CD4-positive, alpha-beta memory T cell (primary cell): ENCODE data around the gene MDN1. TPM values are rescaled to one million over a fixed set of nuclear protein-coding genes. Genes with fewer than 3 reads are reported as not detected.
"Not testable (repeated sequence)": the region's sequence is repeated elsewhere in the genome, so short reads cannot be mapped to it uniquely, and the experiment has no call there.

ENCODE experiments used
- CTCF ChIA-PET: fragments of 350-600 bp; sonication (Branson Sonifier 250); formaldehyde crosslinking; loops from one replicate; lab custom pipeline; 2021; ENCODE audit warnings: inconsistent platforms; ENCODE audit not compliant: partially characterized antibody; lab: Charles Lee
- POLR2A ChIA-PET: fragments of 350-600 bp; sonication (Branson Sonifier 250); formaldehyde crosslinking; loops from one replicate; lab custom pipeline; 2021; ENCODE audit not compliant: partially characterized antibody; lab: Charles Lee
- DNase-seq, 5 donors: peaks; one replicate each; pipeline versions ENCODE4 v3.0.0 to v3.0.0-alpha.2; 2020 to 2022; ENCODE audit warnings: mixed read lengths in 1 of 5
- H3K27ac ChIP-seq: one replicate; pipeline ENCODE4 v1.7.0; 2013; ENCODE audit warnings: low read depth, low read length
- H3K27me3 ChIP-seq: 2 replicates; pipeline ENCODE4 v1.7.0; 2013; ENCODE audit warnings: mild to moderate bottlenecking, low read length, moderate library complexity; ENCODE audit not compliant: insufficient read depth
- H3K36me3 ChIP-seq: 2 replicates; pipeline ENCODE4 v1.7.0; 2013; ENCODE audit warnings: mild to moderate bottlenecking, low read length, moderate library complexity; ENCODE audit not compliant: insufficient read depth
- H3K4me1 ChIP-seq: 2 replicates; pipeline ENCODE4 v1.7.0; 2013; ENCODE audit warnings: mild to moderate bottlenecking, low read length, moderate library complexity; ENCODE audit not compliant: insufficient read depth
- H3K4me3 ChIP-seq, 2 donors: one replicate each; pipeline ENCODE4 v1.7.0; 2013; ENCODE audit warnings: low read length in 2 of 2, mild to moderate bottlenecking in 1 of 2
- H3K9me3 ChIP-seq, 2 donors: one replicate each; pipeline ENCODE4 v1.7.0; 2013; ENCODE audit warnings: low read length in 2 of 2, control low read depth in 1 of 2; ENCODE audit not compliant: control insufficient read depth in 1 of 2
- H3K27ac Mint-ChIP-seq, 7 donors: one replicate each; pipeline ENCODE4 v1.8.0; 2020 to 2021; ENCODE audit warnings: mixed read lengths in 7 of 7, mild to moderate bottlenecking in 6 of 7, inconsistent platforms in 3 of 7, moderate library complexity in 3 of 7
- H3K27me3 Mint-ChIP-seq, 2 donors: one replicate each; pipeline ENCODE4 v1.8.0; 2020 to 2021; ENCODE audit warnings: mixed read lengths in 2 of 2
- H3K36me3 Mint-ChIP-seq, 2 donors: one replicate each; pipeline ENCODE4 v1.8.0; 2020 to 2021; ENCODE audit warnings: mixed read lengths in 2 of 2, inconsistent platforms in 1 of 2, mild to moderate bottlenecking in 1 of 2
- H3K4me1 Mint-ChIP-seq, 4 donors: one replicate each; pipeline ENCODE4 v1.8.0; 2020 to 2021; ENCODE audit warnings: mixed read lengths in 4 of 4, mild to moderate bottlenecking in 1 of 4
- H3K4me3 Mint-ChIP-seq, 8 donors: one replicate each; pipeline ENCODE4 v1.8.0; 2020 to 2021; ENCODE audit warnings: mixed read lengths in 8 of 8, mild to moderate bottlenecking in 7 of 8, moderate library complexity in 6 of 8, inconsistent platforms in 3 of 8
- H3K9me3 Mint-ChIP-seq, 8 donors: one replicate each; pipeline ENCODE4 v1.8.0; 2020 to 2021; ENCODE audit warnings: mixed read lengths in 8 of 8, mild to moderate bottlenecking in 5 of 8, inconsistent platforms in 3 of 8, moderate library complexity in 1 of 8
- intact Hi-C: fragments of 100-400 bp; cut with micrococcal nuclease; formaldehyde crosslinking; loops from one replicate; pipeline ENCODE4 v1.15.1; 2023
- polyA plus RNA-seq, 2 donors: library from polyadenylated mRNA; unstranded; fragments of 300-500 nt; fragmentation: Illumina TruSeq; gene quantifications; one replicate each; pipeline ENCODE4 v1.2.3, GENCODE V29; 2021
- total RNA-seq, 2 experiments: library from RNA; stranded (reverse); gene quantifications; one replicate each; pipeline ENCODE4 v1.2.3, GENCODE V29; 2021

MDN1 gene
- total and polyA plus RNA-seq, 4 experiments from 2014 or later: 4.1 to 72.2 (median 36.1) TPM

DNA sequence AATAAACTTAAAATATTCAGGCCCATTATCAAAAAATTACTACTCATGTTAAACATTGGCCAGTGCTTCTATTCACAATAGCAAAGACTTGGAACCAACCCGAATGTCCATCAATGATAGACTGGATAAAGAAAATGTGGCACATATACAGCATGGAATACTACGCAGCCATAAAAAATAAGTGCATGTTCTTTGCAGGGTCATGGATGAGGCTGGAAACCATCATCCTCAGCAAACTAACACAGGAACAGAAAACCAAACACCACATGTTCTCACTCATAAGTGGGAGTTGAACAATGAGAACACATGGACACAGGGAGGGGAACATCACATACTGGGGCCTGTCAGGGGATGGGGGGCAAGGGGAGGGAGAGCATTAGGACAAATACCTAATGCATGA lies 88.3 kb downstream of the MDN1 start:
- DNase-seq, H3K9me3 Mint-ChIP-seq, intact Hi-C loops, H3K4me3 ChIP-seq, H3K27me3 ChIP-seq, POLR2A ChIA-PET, CTCF ChIA-PET, H3K27me3 Mint-ChIP-seq, H3K4me3 Mint-ChIP-seq, H3K4me1 Mint-ChIP-seq, H3K27ac ChIP-seq, H3K9me3 ChIP-seq, H3K4me1 ChIP-seq: not testable (repeated sequence)
- H3K36me3 Mint-ChIP-seq: peaks cover 58 to 73% of the 10 kb centered on the region in 2 donors
- H3K36me3 ChIP-seq: peaks cover 35% of the 10 kb centered on the region
- H3K27ac Mint-ChIP-seq: peak overlapping the region in 1 of 7 donors; percentile 12

- no peak overlapping the region for H3K27ac ChIP-seq
- no peak overlapping the region for H3K4me3 ChIP-seq
- H3K9me3 ChIP-seq: no peaks in the 10 kb centered on the region
- H3K4me1 Mint-ChIP-seq: no peaks in the 10 kb centered on the region
- POLR2A ChIA-PET: no interaction called here
- intact Hi-C loops: no loop called here
- no peaks in the 10 kb centered on the region for H3K4me1 ChIP-seq
- CTCF ChIA-PET: no interaction called here
- no peaks in the 10 kb centered on the region for H3K27me3 Mint-ChIP-seq
- peaks cover 58 to 78% of the 10 kb centered on the region in 2 donors for H3K36me3 Mint-ChIP-seq
- peaks cover 35% of the 10 kb centered on the region for H3K36me3 ChIP-seq
- H3K4me3 Mint-ChIP-seq: no peak overlapping the region
- H3K9me3 Mint-ChIP-seq: peaks cover 0 to 3% (median 0%) of the 10 kb centered on the region in 8 donors
- no peak for DNase-seq
- H3K27me3 ChIP-seq: no peaks in the 10 kb centered on the region
- H3K27ac Mint-ChIP-seq: peak overlapping the region in 1 of 7 donors; percentile 48
Observed at GRCh38 chr6:89729818-89730217, 89.8 kb downstream of the MDN1 start.

DNA sequence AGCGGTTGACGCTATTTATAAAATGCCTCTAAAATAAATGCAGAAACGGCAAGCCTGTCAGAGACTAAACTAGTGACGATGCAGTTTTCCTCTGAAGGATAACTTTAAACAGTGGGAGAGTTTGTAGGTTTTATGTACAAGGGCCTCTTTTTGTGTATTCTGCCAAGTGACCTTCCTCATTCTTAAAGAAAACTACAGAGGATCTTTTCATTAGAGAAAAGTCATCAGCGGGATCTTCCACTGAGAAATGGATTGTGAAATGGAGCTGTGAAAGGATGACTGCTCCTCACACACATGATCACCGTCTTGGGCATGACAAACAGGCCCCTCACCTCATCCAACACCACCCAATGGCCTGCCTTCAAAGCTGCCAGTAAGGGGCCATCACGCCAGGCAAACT lies 92.1 kb downstream of the MDN1 start:
- no peak for DNase-seq
- CTCF ChIA-PET: interaction anchor here (1.6 kb wide), 1 partner anchor 11 kb away, joined by 5 read pairs; no protein-coding TSS in a partner anchor
- H3K4me3 Mint-ChIP-seq: no peak overlapping the region

DNA sequence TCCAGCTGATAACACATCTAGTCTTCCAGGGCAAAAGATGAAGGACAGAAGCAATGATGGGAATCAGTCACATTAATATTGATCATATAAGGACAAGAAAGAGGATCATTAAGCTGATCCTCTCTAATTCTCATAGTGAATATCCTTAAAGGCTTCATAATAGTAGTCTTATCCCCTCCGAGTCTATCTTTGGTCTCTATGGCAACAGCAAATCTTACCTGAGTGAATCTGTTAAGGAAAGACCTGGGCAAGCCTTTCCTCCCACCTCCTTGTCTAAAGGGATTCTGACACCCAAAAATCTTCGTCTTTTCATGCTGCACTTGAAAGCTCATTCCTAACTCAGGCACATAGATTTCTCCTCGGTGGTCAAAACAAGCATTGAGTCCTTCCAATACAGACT lies 94.6 kb downstream of the MDN1 start:
- H3K36me3 ChIP-seq: peaks cover 51% of the 10 kb centered on the region

More for the DNA sequence above, 92.1 kb downstream of the MDN1 start:
- H3K27ac Mint-ChIP-seq: peak overlapping the region in 1 of 7 donors; percentile 57
- no peaks in the 10 kb centered on the region for H3K4me1 Mint-ChIP-seq
- Histone ChIP-seq H3K36me3 (peaks cover 44% of the 10 kb centered on the region), H3K4me3 (no peak overlapping the region), H3K4me1 (no peaks in the 10 kb centered on the region), H3K27me3 (no peaks in the 10 kb centered on the region), H3K9me3 (no peaks in the 10 kb centered on the region), H3K27ac (no peak overlapping the region)
- H3K36me3 Mint-ChIP-seq: peaks cover 69 to 84% of the 10 kb centered on the region in 2 donors
- POLR2A ChIA-PET: no interaction called here
- H3K27me3 Mint-ChIP-seq: no peaks in the 10 kb centered on the region
- intact Hi-C loops: no loop called here
- H3K9me3 Mint-ChIP-seq: peaks cover 0 to 2% (median 0%) of the 10 kb centered on the region in 8 donors

DNA sequence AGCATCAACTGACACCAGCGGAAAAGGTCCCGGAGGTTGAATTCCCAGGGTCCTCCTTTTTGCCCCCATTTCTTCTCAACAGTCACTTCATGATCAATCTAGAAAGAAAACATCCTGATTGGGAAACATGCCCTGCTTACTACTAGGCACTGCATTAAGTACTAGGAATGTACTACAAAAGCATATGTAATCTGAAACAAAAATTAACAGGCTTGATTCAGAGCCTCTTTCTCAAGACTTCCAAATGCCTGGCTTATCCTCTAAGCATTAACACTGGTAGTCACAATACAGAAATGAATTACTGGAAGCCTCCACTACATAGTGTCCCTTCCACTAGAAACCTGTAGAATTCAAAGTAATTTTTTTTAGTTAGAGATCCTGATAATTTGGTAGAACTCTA lies 96.5 kb downstream of the MDN1 start:
- ChIA-PET POLR2A (no interaction called here), CTCF (no interaction called here)
- no peak overlapping the region for H3K4me3 ChIP-seq
- no peaks in the 10 kb centered on the region for H3K4me1 Mint-ChIP-seq
- H3K27ac Mint-ChIP-seq: no peak overlapping the region
- H3K4me1 ChIP-seq: no peaks in the 10 kb centered on the region
- intact Hi-C loops: no loop called here
- no peak for DNase-seq
- H3K4me3 Mint-ChIP-seq: no peak overlapping the region
- H3K9me3 Mint-ChIP-seq: no peaks in the 10 kb centered on the region
- H3K27me3 ChIP-seq: no peaks in the 10 kb centered on the region
- no peak overlapping the region for H3K27ac ChIP-seq
- peaks cover 57 to 80% of the 10 kb centered on the region in 2 donors for H3K36me3 Mint-ChIP-seq
- no peaks in the 10 kb centered on the region for H3K27me3 Mint-ChIP-seq
- no peaks in the 10 kb centered on the region for H3K9me3 ChIP-seq
- peaks cover 55% of the 10 kb centered on the region for H3K36me3 ChIP-seq

More for the DNA sequence above, 94.6 kb downstream of the MDN1 start:
- Histone ChIP-seq H3K4me3 (no peak overlapping the region), H3K9me3 (no peaks in the 10 kb centered on the region), H3K27ac (no peak overlapping the region), H3K4me1 (no peaks in the 10 kb centered on the region), H3K27me3 (no peaks in the 10 kb centered on the region)
- Mint-ChIP-seq H3K4me1 (no peaks in the 10 kb centered on the region), H3K4me3 (no peak overlapping the region), H3K27me3 (no peaks in the 10 kb centered on the region), H3K36me3 (peaks cover 55 to 80% of the 10 kb centered on the region in 2 donors), H3K27ac (peak overlapping the region in 1 of 7 donors; percentile 64), H3K9me3 (no peaks in the 10 kb centered on the region)
- CTCF ChIA-PET: interaction anchor here (0.7 kb wide), 1 partner anchor 293 kb away, joined by 3 read pairs; no protein-coding TSS in a partner anchor
- POLR2A ChIA-PET: interaction anchor here (1.0 kb wide), 1 partner anchor 31 kb away, joined by 3 read pairs; no protein-coding TSS in a partner anchor
- DNase-seq: no peak
- intact Hi-C loops: no loop called here

DNA sequence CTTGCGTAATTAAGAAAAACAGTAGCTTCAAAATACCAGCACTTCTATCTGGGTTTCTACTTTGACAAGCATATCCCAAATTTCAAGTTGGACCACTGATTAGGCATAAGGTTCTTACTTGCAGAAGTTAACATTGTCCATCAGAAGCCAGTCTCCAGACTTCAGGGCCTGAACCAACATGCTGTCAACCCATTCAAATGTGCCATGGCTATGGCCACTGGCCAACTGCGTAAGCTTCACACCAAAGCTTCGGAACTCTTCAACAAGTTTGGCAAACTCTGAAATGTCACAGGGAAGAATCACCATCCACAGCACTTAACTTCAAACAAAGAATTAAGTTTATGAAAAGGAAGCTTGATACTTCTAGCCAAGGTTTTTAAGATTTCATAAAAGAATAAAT lies 103.1 kb downstream of the MDN1 start:
- Histone ChIP-seq H3K36me3 (peaks cover 78% of the 10 kb centered on the region), H3K27ac (no peak overlapping the region), H3K4me1 (no peaks in the 10 kb centered on the region), H3K9me3 (no peaks in the 10 kb centered on the region), H3K27me3 (no peaks in the 10 kb centered on the region), H3K4me3 (no peak overlapping the region)
- H3K36me3 Mint-ChIP-seq: peaks cover 68 to 90% of the 10 kb centered on the region in 2 donors
- H3K4me3 Mint-ChIP-seq: no peak overlapping the region
- H3K27me3 Mint-ChIP-seq: no peaks in the 10 kb centered on the region
- ChIA-PET CTCF (interaction anchor here (1.2 kb wide), 1 partner anchor 11 kb away, joined by 5 read pairs; no protein-coding TSS in a partner anchor), POLR2A (no interaction called here)
- H3K27ac Mint-ChIP-seq: no peak overlapping the region
- H3K4me1 Mint-ChIP-seq: peaks cover 0 to 2% (median 0%) of the 10 kb centered on the region in 4 donors
- no peak for DNase-seq
- intact Hi-C loops: no loop called here
- H3K9me3 Mint-ChIP-seq: no peaks in the 10 kb centered on the region

DNA sequence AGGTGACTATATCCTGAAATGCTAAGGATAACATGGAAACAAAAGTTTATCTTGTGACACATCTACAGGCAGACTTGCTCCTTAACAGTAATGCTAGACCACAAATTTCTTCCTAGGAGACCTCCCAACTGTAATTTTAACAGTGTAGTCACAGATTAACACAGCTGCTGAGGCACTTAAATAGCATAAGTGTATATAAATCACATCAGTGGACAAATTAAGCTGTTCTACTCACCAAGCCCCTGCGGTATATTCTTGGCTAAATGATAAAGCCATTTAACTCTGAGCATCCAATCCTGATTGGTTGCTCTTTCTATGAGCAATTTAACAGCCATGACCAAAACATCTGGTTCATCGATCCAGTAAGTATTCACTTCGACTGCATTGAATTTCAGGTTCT lies 107.8 kb downstream of the MDN1 start:
- no peak for DNase-seq
- H3K4me3 ChIP-seq: no peak overlapping the region
- no peak overlapping the region for H3K4me3 Mint-ChIP-seq
- H3K27me3 Mint-ChIP-seq: no peaks in the 10 kb centered on the region
- H3K36me3 ChIP-seq: peaks cover 81% of the 10 kb centered on the region
- H3K27ac Mint-ChIP-seq: no peak overlapping the region
- H3K9me3 ChIP-seq: no peaks in the 10 kb centered on the region
- intact Hi-C loops: no loop called here
- H3K27ac ChIP-seq: no peak overlapping the region
- ChIA-PET POLR2A (no interaction called here), CTCF (no interaction called here)
- H3K4me1 Mint-ChIP-seq: peaks cover 0 to 4% (median 1%) of the 10 kb centered on the region in 4 donors
- H3K27me3 ChIP-seq: no peaks in the 10 kb centered on the region
- peaks cover 81 to 89% of the 10 kb centered on the region in 2 donors for H3K36me3 Mint-ChIP-seq
- no peaks in the 10 kb centered on the region for H3K4me1 ChIP-seq
- H3K9me3 Mint-ChIP-seq: no peaks in the 10 kb centered on the region
